Head of caudate nucleus (tissue), 42 donors: Measurements from ENCODE around the gene GRIK4.
"Not testable (repeated sequence)": the region's sequence is repeated elsewhere in the genome, so short reads cannot be mapped to it uniquely, and the experiment has no call there.

Experiments used
- DNase-seq, 42 donors: peaks; one replicate each; pipeline versions ENCODE4 v3.0.0 to v3.0.0-alpha.2; 2020 to 2021; ENCODE audit warnings: mixed read lengths in 7 of 42
- intact Hi-C: fragments of 100-400 bp; cut with DNase I; formaldehyde crosslinking; loops from one replicate; pipeline ENCODE4 v1.15.0; 2022

Gene GRIK4

GRCh38 chr11:120991830-120992686 lies 480.5 kb downstream of the GRIK4 start:
- no peak for DNase-seq

GRCh38 chr11:120994091-120994859 lies 482.7 kb downstream of the GRIK4 start:
- DNase-seq = no peak
- intact Hi-C loops = no loop called here

More at GRCh38 chr11:120991830-120992686, 480.5 kb downstream of the GRIK4 start:
- intact Hi-C loops = no loop called here

GRCh38 chr11:120995184-120995583 lies 483.6 kb downstream of the GRIK4 start:
- intact Hi-C loops = no loop called here
- DNase-seq = no peak

GRCh38 chr11:120996973-120997372 lies 485.4 kb downstream of the GRIK4 start:
- DNase-seq = no peak
- intact Hi-C loops = no loop called here

GRCh38 chr11:120998581-120998980 lies 487.0 kb downstream of the GRIK4 start:
- intact Hi-C loops = no loop called here

GRCh38 chr11:121004206-121004840 lies 492.8 kb downstream of the GRIK4 start:
- intact Hi-C loops = no loop called here
- no peak for DNase-seq

More at GRCh38 chr11:120998581-120998980, 487.0 kb downstream of the GRIK4 start:
- no peak for DNase-seq

- DNase-seq = no peak
Measured at GRCh38 chr11:121006922-121007321, 495.4 kb downstream of the GRIK4 start.

GRCh38 chr11:121008551-121008950 lies 497.0 kb downstream of the GRIK4 start:
- intact Hi-C loops = no loop called here
- no peak for DNase-seq

More at GRCh38 chr11:121006922-121007321, 495.4 kb downstream of the GRIK4 start:
- intact Hi-C loops = no loop called here

GRCh38 chr11:121012091-121012490 lies 500.5 kb downstream of the GRIK4 start:
- no peak for DNase-seq

GRCh38 chr11:121018746-121019145 lies 507.2 kb downstream of the GRIK4 start:
- intact Hi-C loops = no loop called here
- no peak for DNase-seq

More at GRCh38 chr11:121012091-121012490, 500.5 kb downstream of the GRIK4 start:
- intact Hi-C loops = no loop called here

- DNase-seq, intact Hi-C loops: not testable (repeated sequence)
Measured at GRCh38 chr11:121021718-121022117, 510.2 kb downstream of the GRIK4 start.

- intact Hi-C loops = no loop called here
- DNase-seq = peak; percentile 91 to 98 (median 96)
Measured at GRCh38 chr11:121023848-121024751, 512.6 kb downstream of the GRIK4 start, which contains the start of gene TBCEL. Gene TBCEL (plus strand): TSS chr11:121024102. CDS start chr11:121045691, 21,589 bp downstream.

GRCh38 chr11:121024989-121025388 lies 513.4 kb downstream of the GRIK4 start:
- intact Hi-C loops = no loop called here
- peak in 1 of 42 donors; percentile 12 for DNase-seq

GRCh38 chr11:121029153-121029552 lies 517.6 kb downstream of the GRIK4 start:
- intact Hi-C loops = no loop called here
- DNase-seq = no peak

GRCh38 chr11:121029813-121030445 lies 518.4 kb downstream of the GRIK4 start:
- DNase-seq = no peak
- intact Hi-C loops = no loop called here

- intact Hi-C loops = no loop called here
- no peak for DNase-seq
Measured at GRCh38 chr11:121031167-121031566, 519.6 kb downstream of the GRIK4 start.

- not testable (repeated sequence) for DNase-seq
Measured at GRCh38 chr11:121031648-121032047, 520.1 kb downstream of the GRIK4 start.

GRCh38 chr11:121032546-121032945 lies 521.0 kb downstream of the GRIK4 start:
- DNase-seq = no peak
- intact Hi-C loops = no loop called here

More at GRCh38 chr11:121031648-121032047, 520.1 kb downstream of the GRIK4 start:
- intact Hi-C loops = not testable (repeated sequence)
